ENCODE data around the gene MAML3. TPM values are rescaled to one million over a fixed set of nuclear protein-coding genes. Genes with fewer than 3 reads are reported as not detected.

The MAML3 gene
- total RNA-seq, 3 donors from 2014 or later = 0.60 to 1.0 (median 0.73) TPM

DNA sequence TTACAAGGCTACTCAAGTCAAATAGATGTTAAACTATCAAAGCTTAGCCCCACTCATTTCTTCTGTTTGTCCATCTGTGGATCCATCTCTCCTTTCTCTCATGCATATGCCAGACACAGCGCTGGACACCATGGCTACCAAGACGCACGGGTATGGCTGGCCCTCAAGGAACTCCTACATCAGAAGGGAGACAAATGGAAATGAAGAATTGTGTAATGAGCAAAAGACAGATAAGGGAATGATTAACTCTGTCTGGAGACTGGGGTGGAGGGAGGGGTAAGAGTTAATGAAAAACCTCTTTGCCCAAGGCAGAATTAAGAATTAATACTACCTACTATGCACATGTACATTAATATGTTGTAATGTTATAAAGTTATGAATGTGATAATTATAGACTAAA, 400.3 kb downstream of the MAML3 start:
- Mint-ChIP-seq H3K4me1 (ENCODE audit: low read depth) (no peaks in the 10 kb centered on the region), H3K36me3 (ENCODE audit: insufficient read depth) (no peaks in the 10 kb centered on the region), H3K4me3 (no peak overlapping the region), H3K9me3 (no peaks in the 10 kb centered on the region), H3K27me3 (ENCODE audit: low read depth) (no peaks in the 10 kb centered on the region)
- ATAC-seq (no peak), DNase-seq (no peak)

DNA sequence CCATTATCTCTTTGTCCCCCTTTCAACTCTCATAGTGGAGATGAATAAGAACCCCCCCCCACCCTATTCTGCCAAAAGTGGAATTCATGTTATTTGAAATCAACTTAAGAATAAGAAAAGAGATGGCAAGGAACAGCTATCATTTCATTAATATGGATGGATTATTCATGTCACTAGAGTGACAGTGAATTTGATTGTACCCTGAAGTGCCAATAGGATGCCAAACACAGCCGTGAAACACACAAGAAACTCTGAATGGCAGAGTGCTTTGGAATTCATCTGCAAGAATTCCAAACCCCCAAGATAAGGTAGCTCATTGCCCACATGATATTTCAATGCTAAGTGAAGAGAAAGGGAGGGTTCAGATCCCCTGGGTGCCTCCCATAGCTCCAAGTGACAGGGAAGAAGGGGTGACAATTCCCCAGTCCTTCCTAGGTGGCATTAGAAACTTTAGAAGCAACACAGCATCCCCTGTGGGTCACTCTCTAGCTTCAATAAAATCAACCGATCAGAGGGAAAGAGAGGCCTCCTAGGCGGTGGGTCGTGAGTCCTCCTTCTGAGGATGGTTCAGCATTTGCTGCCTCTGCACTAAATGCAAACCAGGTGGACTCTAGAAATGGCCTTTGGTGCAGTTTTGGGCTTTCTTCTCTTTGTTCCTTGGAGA, 404.0 kb downstream of the MAML3 start:
- ATAC-seq (no peak), DNase-seq (no peak)
- Mint-ChIP-seq H3K9me3 (no peaks in the 10 kb centered on the region), H3K36me3 (ENCODE audit: insufficient read depth) (peaks cover 2% of the 10 kb centered on the region), H3K4me1 (ENCODE audit: low read depth) (no peaks in the 10 kb centered on the region), H3K27me3 (ENCODE audit: low read depth) (peaks cover 2% of the 10 kb centered on the region), H3K4me3 (no peak overlapping the region)

DNA sequence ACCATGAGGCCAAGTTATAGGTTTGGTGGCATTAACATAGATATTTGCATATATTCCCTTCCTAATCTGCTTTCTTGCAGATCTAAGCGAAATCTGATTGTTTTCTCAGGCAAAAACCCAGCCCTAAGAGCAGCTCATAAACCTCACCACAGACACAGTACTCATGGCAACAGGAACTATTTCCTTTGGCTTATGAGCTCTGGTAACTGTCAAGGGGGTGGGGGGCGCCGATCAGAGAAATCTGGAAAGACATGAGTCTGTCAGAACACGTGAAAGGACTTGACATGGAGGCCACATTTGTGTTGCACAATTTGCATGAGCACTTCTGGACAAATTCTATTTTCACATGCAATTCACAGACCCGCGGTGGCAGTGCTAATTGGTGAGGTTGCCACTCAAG, 404.6 kb downstream of the MAML3 start:
- H3K9me3 Mint-ChIP-seq = no peaks in the 10 kb centered on the region
- H3K4me1 Mint-ChIP-seq (ENCODE audit: low read depth) = no peaks in the 10 kb centered on the region
- H3K36me3 Mint-ChIP-seq (ENCODE audit: insufficient read depth) = peaks cover 2% of the 10 kb centered on the region
- DNase-seq (no peak), ATAC-seq (no peak)
- peaks cover 2% of the 10 kb centered on the region for H3K27me3 Mint-ChIP-seq (ENCODE audit: low read depth)
- no peak overlapping the region for H3K4me3 Mint-ChIP-seq

DNA sequence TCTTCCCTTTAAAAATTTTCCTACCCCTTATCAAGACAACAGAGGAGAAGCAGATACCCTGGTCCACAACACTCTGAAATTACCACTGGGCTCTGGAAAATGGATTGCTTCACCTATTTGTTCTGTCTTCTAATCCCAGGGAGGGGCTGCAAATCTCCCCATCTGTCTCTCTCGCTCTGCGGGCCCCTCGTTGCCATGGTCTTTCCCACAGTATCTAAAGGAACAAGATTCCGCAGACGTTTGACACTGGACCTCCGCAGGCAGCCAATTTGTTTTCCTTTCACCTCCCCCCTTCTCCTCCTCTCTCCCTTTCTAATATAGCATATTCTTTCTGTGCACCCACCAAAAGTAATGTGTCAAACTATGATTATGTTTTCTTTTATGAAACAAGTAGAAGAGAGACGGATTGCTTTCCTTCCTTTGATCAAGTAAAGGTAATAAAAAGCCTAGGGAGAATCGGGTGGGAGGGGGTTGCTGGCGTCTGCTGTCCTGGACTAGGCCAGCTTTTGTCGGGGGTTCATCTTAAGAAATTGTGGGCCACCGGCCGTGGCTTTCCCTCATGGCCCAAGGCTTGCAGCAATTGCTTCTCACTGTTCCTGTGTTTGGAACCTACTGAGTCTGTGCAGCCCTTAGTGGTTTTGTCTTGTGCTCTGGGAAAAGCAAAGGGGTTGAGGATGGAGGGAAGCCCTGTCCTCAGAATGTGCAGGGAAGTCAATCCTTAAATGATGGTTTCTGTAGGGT, 407.4 kb downstream of the MAML3 start:
- H3K36me3 Mint-ChIP-seq (ENCODE audit: insufficient read depth) = peaks cover 2% of the 10 kb centered on the region
- H3K27me3 Mint-ChIP-seq (ENCODE audit: low read depth) = peaks cover 2% of the 10 kb centered on the region
- no peaks in the 10 kb centered on the region for H3K4me1 Mint-ChIP-seq (ENCODE audit: low read depth)
- H3K9me3 Mint-ChIP-seq = no peaks in the 10 kb centered on the region
- no peak for ATAC-seq
- DNase-seq = no peak
- no peak overlapping the region for H3K4me3 Mint-ChIP-seq

DNA sequence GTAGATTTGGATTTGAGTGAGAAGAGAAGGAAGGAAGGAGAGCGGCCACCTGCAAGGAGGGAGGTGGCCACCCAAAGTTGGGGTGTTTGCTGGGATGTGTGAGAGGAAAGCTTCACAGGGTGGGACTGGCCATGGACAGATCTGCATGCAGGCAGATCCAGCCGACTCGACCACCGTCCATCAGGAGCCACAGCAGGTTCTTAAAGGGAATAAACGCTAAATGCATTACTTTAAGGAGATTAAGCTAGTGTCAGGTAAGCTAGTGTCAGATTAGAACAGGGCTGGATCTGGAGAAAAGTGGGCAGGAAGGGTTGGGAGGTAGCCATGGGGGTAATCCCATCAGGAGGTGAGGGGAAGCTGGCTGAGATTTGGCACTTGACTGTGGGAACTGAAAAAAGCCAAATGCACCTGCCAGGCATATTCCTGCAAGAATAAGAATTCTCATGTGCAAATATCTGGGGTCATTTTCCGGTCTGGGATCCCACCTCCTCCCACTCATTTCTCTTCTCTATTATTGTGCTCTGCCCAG, 408.8 kb downstream of the MAML3 start:
- Mint-ChIP-seq H3K36me3 (ENCODE audit: insufficient read depth) (peaks cover 2% of the 10 kb centered on the region), H3K4me1 (ENCODE audit: low read depth) (no peaks in the 10 kb centered on the region), H3K4me3 (no peak overlapping the region), H3K27me3 (ENCODE audit: low read depth) (peaks cover 2% of the 10 kb centered on the region), H3K9me3 (no peaks in the 10 kb centered on the region)
- ATAC-seq (no peak), DNase-seq (no peak)

DNA sequence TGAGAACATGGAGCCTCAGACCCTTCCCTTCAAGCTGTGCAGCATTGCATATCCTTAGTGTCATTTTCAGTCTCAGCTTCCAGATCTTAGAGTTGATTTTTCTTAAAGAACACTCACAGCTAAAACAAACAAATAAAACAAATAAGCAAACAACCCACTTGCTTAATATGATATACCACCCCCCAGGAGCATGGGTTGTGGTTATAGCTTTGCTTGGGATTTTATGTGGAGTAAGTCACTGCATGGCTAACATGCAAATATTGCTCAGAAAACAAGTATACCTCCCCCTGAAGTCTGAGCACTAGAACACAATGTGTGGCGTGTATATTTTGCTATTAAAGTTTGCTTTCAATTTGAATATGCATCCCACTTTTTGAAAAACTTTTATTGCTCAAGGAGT, 409.8 kb downstream of the MAML3 start:
- Mint-ChIP-seq H3K9me3 (no peaks in the 10 kb centered on the region), H3K27me3 (ENCODE audit: low read depth) (peaks cover 2% of the 10 kb centered on the region), H3K4me1 (ENCODE audit: low read depth) (no peaks in the 10 kb centered on the region), H3K36me3 (ENCODE audit: insufficient read depth) (peaks cover 2% of the 10 kb centered on the region), H3K4me3 (no peak overlapping the region)
- DNase-seq (no peak), ATAC-seq (no peak)

DNA sequence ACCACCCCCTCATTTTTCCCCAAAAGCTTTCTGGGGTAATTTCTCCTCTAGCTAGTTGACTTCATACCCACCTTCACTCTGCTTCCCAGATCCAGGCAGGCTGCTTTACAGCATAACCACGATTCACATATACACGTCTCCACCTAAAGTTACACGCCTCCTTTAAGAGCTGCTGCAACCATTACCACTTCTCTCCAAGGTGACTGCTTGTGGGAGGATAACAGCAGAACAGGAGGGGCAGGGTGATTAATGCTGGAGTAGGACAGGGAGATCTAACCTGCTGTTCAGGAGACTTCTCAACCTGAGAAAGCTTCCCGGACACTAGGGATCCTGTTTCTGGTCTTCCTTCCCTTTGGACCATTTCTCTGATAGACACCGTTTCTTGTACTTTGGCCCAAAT, 411.0 kb downstream of the MAML3 start:
- Mint-ChIP-seq H3K36me3 (ENCODE audit: insufficient read depth) (peaks cover 2% of the 10 kb centered on the region), H3K27me3 (ENCODE audit: low read depth) (peaks cover 6% of the 10 kb centered on the region), H3K4me3 (no peak overlapping the region), H3K4me1 (ENCODE audit: low read depth) (no peaks in the 10 kb centered on the region), H3K9me3 (no peaks in the 10 kb centered on the region)
- DNase-seq (no peak), ATAC-seq (no peak)

DNA sequence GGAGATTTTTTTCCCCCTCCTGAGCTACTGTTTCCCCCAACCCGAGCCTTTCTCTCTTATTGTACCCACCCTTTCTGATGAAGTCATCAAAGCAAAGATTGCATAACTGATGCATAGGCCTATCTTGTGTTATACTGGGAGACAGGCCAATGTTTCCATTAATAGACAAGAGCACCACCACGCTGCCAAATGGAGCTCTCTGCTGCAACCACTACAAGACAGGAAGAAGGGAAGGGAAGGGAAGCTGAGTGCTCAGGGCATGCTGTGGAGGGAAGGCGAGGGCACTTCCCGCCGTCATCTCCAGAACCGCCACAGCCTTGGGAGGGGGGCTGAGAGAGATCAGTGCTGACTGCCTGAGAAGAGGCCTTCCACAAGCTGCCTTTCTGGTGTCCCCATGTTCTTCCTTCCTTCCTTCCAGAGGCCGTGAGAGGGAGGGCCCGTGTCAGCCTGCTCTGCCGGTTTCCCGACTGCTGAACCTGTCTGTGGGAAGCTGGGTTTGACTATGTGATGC, 413.4 kb downstream of the MAML3 start:
- Mint-ChIP-seq H3K9me3 (no peaks in the 10 kb centered on the region), H3K36me3 (ENCODE audit: insufficient read depth) (no peaks in the 10 kb centered on the region), H3K4me3 (no peak overlapping the region), H3K4me1 (ENCODE audit: low read depth) (peaks cover 3% of the 10 kb centered on the region), H3K27me3 (ENCODE audit: low read depth) (peaks cover 23% of the 10 kb centered on the region)
- ATAC-seq (no peak), DNase-seq (no peak)

DNA sequence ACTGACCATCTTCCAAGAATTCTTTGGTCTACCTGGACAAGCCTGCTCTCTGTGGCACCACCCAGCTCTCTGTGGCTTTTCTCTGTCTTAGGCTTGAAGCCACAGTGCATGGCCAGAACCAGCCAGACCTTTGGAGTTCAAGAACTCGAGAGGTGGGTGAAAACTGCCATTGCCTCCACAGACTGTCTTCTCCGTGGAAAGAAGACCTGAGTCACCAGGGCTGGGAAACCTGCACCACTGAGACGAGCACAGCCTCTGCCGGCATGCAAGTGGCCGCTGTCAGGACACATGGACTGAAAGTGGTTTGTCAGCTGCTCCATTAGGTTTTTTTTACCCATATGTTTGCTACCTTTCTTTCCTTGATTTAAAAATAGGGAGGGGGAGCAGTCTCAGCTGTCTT, 413.9 kb downstream of the MAML3 start:
- Mint-ChIP-seq H3K36me3 (ENCODE audit: insufficient read depth) (no peaks in the 10 kb centered on the region), H3K9me3 (no peaks in the 10 kb centered on the region), H3K4me3 (no peak overlapping the region), H3K4me1 (ENCODE audit: low read depth) (peaks cover 3% of the 10 kb centered on the region), H3K27me3 (ENCODE audit: low read depth) (peaks cover 24% of the 10 kb centered on the region)
- no peak for ATAC-seq
- DNase-seq = no peak

DNA sequence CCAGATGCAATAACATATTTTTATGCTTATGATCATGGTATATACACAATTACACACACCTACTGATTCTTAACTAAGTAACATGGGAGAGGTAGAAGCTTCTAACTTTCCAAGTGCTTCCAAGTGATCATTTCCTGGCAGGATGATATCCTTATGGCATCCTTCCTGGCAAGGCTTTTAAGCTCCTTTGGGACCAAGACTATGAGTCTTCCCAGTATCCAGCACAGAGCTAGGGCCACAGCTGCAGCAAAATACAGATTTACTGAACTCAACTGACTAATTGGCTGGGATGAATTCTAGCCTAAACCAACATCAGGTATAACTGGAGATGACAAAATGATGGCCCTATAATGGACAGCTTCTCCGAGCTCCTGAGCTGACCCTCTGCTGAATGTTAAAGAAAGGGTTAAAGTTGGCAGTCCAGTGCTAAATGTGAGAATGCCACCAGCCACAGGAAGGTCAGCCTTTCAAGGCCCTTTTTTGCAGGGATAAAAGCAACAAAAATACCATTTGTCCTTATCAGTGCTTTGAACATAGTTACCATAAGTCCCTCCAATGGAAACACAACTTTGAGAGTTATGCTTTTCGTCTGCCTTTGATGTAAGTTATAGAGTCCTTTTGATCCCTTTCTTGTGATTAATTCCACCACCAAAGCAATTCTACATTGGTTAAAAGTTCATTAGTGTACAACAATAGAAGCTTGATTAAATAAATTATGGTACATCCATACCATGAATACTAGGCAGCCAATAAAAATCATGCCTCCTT, 415.0 kb downstream of the MAML3 start:
- H3K9me3 Mint-ChIP-seq = no peaks in the 10 kb centered on the region
- no peak overlapping the region for H3K4me3 Mint-ChIP-seq
- peaks cover 9% of the 10 kb centered on the region for H3K4me1 Mint-ChIP-seq (ENCODE audit: low read depth)
- peaks cover 30% of the 10 kb centered on the region for H3K27me3 Mint-ChIP-seq (ENCODE audit: low read depth)
- ATAC-seq = no peak
- H3K36me3 Mint-ChIP-seq (ENCODE audit: insufficient read depth) = no peaks in the 10 kb centered on the region
- no peak for DNase-seq

DNA sequence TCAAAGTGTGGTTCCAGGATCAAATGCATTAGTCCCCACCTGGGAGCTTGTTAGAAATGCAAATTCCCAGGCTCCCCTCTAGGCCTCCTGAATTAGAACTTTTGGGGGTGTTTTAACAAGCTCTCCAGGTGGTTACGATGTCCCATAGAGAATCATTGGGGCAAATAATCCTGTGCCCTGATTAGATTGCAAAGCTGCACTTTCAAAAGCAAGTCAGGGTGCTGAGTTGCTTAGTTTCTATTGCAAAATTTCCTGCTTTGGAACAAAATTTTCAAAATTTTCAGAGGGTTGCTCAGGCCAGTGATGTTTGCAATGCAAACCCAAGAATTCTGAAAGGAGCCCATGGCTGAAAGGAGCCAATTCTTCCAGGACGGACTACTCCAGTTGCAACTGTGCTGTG, 417.3 kb downstream of the MAML3 start:
- Mint-ChIP-seq H3K9me3 (no peaks in the 10 kb centered on the region), H3K4me1 (ENCODE audit: low read depth) (peaks cover 9% of the 10 kb centered on the region), H3K36me3 (ENCODE audit: insufficient read depth) (no peaks in the 10 kb centered on the region), H3K4me3 (no peak overlapping the region), H3K27me3 (ENCODE audit: low read depth) (peaks cover 35% of the 10 kb centered on the region)
- no peak for ATAC-seq
- DNase-seq = no peak

DNA sequence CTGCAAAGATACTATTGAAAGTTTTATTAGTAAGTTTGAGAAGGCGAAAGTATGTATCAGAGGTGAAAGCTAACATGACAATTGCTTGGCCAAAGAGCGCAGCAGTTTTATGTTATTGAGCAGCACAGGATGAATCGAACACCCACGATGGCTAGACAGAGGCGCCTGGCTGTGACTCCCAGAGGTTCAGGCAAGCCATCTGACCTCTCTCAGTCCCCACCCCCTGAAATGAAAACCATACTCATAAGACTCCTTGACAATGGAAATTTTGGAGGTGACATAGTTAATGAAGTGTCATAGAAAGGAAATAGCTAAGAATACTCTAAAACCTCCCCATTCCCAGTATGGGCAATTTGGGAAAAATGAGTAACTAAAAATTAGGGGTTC, 417.7 kb downstream of the MAML3 start:
- H3K4me1 Mint-ChIP-seq (ENCODE audit: low read depth) = peaks cover 9% of the 10 kb centered on the region
- no peak for ATAC-seq
- H3K4me3 Mint-ChIP-seq = no peak overlapping the region

DNA sequence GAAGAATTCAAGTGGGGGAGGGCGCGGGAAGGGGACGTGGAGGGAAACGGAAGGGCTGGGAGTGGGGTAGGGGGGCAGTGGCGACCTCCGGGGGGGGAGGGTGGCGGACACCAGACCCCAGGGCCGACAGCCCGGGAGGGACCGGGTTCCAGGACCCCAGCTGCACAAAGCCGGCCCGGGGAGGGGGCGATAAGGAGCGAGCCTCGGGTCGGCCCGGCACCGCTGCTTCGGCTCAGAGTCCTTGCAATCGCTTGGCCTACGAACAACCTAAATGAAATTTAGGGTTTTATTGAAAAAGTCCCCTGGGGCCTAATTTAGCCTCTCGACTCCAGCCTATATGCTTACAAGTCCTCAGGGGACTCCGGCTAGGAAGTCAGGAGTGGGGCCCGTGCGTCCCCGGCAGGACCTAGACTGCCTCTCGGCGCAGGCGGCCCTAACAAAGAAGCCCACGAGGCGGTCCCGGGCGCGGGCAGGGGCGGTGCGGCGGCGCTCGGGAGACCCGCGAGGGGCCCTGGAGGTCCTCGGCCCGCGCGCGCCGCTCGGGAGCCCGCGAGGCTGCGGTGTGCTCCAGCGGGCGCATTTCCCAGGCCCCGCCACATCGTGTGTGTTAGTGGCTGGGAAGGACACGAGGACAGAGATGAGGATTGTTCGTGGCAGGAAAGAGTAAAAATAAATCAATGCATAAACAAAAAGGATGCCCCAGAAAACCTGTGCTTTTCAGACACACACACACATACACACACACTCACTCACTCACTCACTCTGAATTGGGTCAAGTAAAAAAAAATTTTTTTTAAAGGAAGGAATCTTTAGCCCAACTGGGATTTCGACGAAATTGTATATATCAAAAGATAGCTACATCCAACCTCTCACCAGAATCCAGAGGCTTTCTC, 418.4 kb downstream of the MAML3 start:
- Mint-ChIP-seq H3K4me3 (peak overlapping the region; percentile 66), H3K9me3 (no peaks in the 10 kb centered on the region), H3K27me3 (ENCODE audit: low read depth) (peaks cover 35% of the 10 kb centered on the region), H3K4me1 (ENCODE audit: low read depth) (peaks cover 9% of the 10 kb centered on the region), H3K36me3 (ENCODE audit: insufficient read depth) (no peaks in the 10 kb centered on the region)
- DNase-seq = no peak
- peak; percentile 32 to 35 for ATAC-seq

More for the DNA sequence above, 417.7 kb downstream of the MAML3 start:
- Mint-ChIP-seq H3K9me3 (no peaks in the 10 kb centered on the region), H3K36me3 (ENCODE audit: insufficient read depth) (no peaks in the 10 kb centered on the region), H3K27me3 (ENCODE audit: low read depth) (peaks cover 35% of the 10 kb centered on the region)
- no peak for DNase-seq

Measured in activated T-cell treated with anti-CD3 and anti-CD28 coated beads, Interleukin-2, amount 50 U/mL, for 4 hours (primary cell).